GM23248 (cell line): ENCODE measurements around the gene OFD1.

Experiments used
- EZH2 ChIP-seq: fragments of 200-600 bp; sonication (generic); IDR thresholded peaks from 2 replicates; pipeline ENCODE4 v1.6.1; 2018; ENCODE audit warnings: antibody characterized with exemption, mild to moderate bottlenecking; ENCODE audit not compliant: insufficient read depth, poor library complexity, severe bottlenecking
- EZH2phosphoT487 ChIP-seq: fragments of 200-600 bp; sonication (generic); IDR thresholded peaks from 2 replicates; pipeline ENCODE4 v1.6.1; 2018; ENCODE audit warnings: antibody characterized with exemption, moderate library complexity, mild to moderate bottlenecking, low read depth; ENCODE audit not compliant: insufficient read depth

DNA sequence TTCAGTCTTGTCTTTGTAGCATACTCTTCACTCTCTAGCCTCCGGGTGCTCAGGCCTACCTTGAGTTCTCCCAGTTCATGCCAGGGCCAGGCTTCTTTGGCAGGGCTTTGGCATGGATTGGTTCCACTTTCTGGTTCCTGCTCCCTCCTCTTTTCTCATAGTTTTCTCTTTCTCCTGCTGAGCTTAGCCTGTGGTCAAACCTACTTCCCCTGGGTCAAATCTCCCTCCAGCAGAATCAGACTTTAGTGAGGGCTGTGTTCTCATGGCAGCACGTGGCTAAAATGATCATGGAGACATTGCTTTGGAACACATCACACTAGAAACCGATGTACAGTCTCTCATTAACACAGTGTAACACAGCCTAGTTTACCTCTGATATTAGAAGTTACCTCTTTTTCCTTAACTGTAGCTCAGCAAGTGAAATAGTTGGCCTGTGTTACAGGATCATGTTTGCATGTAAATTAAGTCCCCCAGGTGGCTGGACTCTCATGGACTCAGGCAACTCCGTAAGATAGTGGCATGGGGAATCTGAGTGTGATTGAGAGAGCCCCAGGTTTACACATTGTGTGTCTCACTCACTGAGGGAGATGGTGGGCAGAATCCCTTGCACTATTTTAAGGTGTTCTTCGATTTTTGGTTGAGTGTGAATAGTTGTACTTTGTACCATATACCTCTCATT is 32.3 kb upstream of the OFD1 start:
- TF ChIP-seq EZH2 (no peak), EZH2phosphoT487 (no peak)
